NB4 (cell line): ENCODE results near the gene METTL27.

ENCODE experiments used
- POLR2A ChIP-seq: IDR thresholded peaks from 2 replicates; pipeline ENCODE4 v1.6.1; 2011; ENCODE audit warnings: mild to moderate bottlenecking; ENCODE audit not compliant: insufficient read length; ENCODE audit errors: extremely low read depth
- TF ChIP-seq, protein P1 (sequence below): IDR thresholded peaks from one replicate; pipeline ENCODE4 v1.5.1; 2012; ENCODE audit warnings: low read depth, low read length

DNA sequence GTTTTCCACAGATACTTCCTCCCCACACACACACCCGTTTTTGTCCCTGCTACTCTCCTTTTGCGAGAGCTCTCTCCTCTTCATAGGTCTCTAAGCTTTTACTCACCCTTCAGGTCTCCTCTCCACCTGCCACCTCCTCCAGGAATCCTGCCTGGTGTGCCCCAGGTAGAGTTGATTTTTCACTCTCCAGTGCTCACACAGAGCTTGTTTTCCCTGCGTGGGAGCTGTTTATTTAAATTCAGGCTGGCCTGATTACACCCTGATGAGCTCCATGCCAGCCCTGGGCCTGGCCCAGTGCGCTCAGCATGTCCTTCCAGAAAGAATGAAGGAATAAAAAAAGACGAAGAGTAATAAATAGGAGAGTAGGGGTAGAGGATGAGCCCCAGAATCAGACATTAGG is 19.1 kb downstream of the METTL27 start:
- TF ChIP-seq, protein P1, sequence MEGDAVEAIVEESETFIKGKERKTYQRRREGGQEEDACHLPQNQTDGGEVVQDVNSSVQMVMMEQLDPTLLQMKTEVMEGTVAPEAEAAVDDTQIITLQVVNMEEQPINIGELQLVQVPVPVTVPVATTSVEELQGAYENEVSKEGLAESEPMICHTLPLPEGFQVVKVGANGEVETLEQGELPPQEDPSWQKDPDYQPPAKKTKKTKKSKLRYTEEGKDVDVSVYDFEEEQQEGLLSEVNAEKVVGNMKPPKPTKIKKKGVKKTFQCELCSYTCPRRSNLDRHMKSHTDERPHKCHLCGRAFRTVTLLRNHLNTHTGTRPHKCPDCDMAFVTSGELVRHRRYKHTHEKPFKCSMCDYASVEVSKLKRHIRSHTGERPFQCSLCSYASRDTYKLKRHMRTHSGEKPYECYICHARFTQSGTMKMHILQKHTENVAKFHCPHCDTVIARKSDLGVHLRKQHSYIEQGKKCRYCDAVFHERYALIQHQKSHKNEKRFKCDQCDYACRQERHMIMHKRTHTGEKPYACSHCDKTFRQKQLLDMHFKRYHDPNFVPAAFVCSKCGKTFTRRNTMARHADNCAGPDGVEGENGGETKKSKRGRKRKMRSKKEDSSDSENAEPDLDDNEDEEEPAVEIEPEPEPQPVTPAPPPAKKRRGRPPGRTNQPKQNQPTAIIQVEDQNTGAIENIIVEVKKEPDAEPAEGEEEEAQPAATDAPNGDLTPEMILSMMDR, result no peak
- TF ChIP-seq POLR2A, result no peak
